Transverse colon (tissue), 4 donors: ENCODE results near the gene MAP1LC3B.

ENCODE experiments used
- CTCF ChIP-seq, 5 experiments: fragments of 200-600 bp in 3 of 5; fragments of 450-650 bp in 2 of 5; sonication (generic) in 3 of 5; IDR thresholded peaks; 1 replicate in 2 of 5; 2 replicates in 3 of 5; pipeline ENCODE4 v1.5.1; 2016 to 2017; ENCODE audit warnings: antibody characterized with exemption in 5 of 5, inconsistent platforms in 3 of 5, mild to moderate bottlenecking in 2 of 5, moderate library complexity in 1 of 5
- POLR2AphosphoS5 ChIP-seq, 3 donors: sonication (generic); formaldehyde crosslinking; IDR thresholded peaks; one replicate each; pipeline ENCODE4 v1.6.1; 2016; ENCODE audit warnings: antibody characterized with exemption in 3 of 3

GRCh38 chr16:87414251-87414680 is 22.1 kb downstream of the MAP1LC3B start:
- no peak for TF ChIP-seq CTCF (IDR thresholded peaks at IDR 0.05)
- no peak for TF ChIP-seq POLR2AphosphoS5 (IDR thresholded peaks at IDR 0.05)
